K562 (cell line): ENCODE measurements around the gene MID2.

Experiments
- CTCF ChIP-seq, 3 experiments: IDR thresholded peaks in 2 of 3; conservative IDR thresholded peaks in 1 of 3; 2 replicates each; pipeline ENCODE4 v1.5.1; 2011 to 2012; ENCODE audit warnings: low read length in 3 of 3, mild to moderate bottlenecking in 3 of 3, control low read depth in 2 of 3, improper control_type of control experiment in 1 of 3, inconsistent platforms in 1 of 3, low read depth in 1 of 3, mixed read lengths in 1 of 3, moderate library complexity in 1 of 3; ENCODE audit not compliant: insufficient read depth in 2 of 3
- CXXC5 ChIP-seq: fragments of 250-450 bp; sonication (Bioruptor Pico); IDR thresholded peaks from 2 replicates; pipeline ENCODE4 v1.8.0; 2022; ENCODE audit warnings: inconsistent platforms, mild to moderate bottlenecking, moderate library complexity
- MTA2 ChIP-seq: fragments of 450-650 bp; IDR thresholded peaks from 2 replicates; pipeline ENCODE4 v1.6.1; 2016; ENCODE audit warnings: low read depth

- TF ChIP-seq CTCF (IDR thresholded peaks at IDR 0.05 in 2 of 3, conservative IDR thresholded peaks at IDR 0.05 in 1 of 3; ENCODE audit: insufficient read depth in 2 of 3, low read depth in 1 of 3, low read length in 3 of 3) (no peak), MTA2 (no peak), CXXC5 (no peak)
Observed at GRCh38 chrX:107851215-107851614, 25.5 kb downstream of the MID2 start.
